ENCODE measurements around the gene EXOC3L4. TPM values are rescaled to one million over a fixed set of nuclear protein-coding genes. Genes with fewer than 3 reads are reported as not detected.

EXOC3L4 gene
- total RNA-seq, 1 donor from 2014 or later, result not detected

DNA sequence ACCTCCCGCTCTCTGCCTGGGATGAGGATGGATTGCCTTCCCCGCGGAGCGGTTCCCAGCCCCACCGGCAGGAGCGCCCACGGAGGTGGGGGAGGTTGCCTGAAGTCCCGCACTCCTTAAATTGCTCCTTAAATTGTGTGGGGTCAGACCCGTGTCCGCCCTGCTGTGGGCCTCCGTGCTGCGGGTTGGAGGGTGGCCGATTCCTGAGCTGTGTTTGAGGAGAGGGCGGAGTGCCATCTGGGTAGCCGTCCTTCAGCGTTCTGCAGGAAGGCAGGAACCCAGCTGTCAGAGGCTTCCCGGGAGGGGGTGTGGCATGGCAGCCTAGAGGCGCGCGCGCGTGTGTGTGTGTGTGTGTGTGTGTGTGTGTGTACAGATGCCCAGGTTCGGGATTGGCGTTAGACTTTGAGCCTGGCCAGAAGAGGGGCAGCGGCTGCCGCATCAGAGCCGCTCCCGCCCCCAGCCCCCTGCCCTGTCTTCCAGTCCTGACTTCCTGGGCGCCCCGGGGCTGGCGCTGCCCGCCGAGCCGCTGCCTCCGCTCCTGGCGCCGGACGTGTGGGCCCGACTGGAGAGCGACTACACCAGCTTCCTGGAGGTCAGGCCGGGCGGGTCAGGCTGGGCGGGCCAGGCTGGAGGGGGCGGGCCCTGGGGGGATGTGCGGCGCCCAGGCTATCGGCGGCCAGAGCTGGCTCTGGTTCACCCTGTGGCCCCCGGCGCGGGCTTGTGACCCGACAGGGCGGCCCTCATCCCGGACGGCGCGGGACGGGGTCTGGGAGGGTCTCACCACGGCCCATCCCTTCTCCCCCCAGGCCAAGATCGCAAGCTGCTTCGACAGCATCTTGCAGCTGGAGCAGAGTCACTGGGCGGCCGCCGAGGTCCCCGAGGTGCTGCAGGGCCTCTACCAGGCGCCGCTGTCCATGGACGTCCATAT, 9.2 kb downstream of the EXOC3L4 start:
- DNase-seq (ENCODE audit: low read depth, low spot score), result no peak
- no peak overlapping the region for H3K27ac Mint-ChIP-seq (ENCODE audit: unreplicated experiment)
- H3K27me3 Mint-ChIP-seq (ENCODE audit: low read depth), result peaks cover 26% of the 10 kb centered on the region
- H3K4me3 Mint-ChIP-seq, result no peak overlapping the region
- TF ChIP-seq, protein P1, sequence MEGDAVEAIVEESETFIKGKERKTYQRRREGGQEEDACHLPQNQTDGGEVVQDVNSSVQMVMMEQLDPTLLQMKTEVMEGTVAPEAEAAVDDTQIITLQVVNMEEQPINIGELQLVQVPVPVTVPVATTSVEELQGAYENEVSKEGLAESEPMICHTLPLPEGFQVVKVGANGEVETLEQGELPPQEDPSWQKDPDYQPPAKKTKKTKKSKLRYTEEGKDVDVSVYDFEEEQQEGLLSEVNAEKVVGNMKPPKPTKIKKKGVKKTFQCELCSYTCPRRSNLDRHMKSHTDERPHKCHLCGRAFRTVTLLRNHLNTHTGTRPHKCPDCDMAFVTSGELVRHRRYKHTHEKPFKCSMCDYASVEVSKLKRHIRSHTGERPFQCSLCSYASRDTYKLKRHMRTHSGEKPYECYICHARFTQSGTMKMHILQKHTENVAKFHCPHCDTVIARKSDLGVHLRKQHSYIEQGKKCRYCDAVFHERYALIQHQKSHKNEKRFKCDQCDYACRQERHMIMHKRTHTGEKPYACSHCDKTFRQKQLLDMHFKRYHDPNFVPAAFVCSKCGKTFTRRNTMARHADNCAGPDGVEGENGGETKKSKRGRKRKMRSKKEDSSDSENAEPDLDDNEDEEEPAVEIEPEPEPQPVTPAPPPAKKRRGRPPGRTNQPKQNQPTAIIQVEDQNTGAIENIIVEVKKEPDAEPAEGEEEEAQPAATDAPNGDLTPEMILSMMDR (conservative IDR thresholded peaks at IDR 0.05), result no peak
- H3K4me1 Mint-ChIP-seq, result peaks cover 5% of the 10 kb centered on the region
- H3K36me3 Mint-ChIP-seq (ENCODE audit: low read depth), result no peaks in the 10 kb centered on the region
- no peaks in the 10 kb centered on the region for H3K9me3 Mint-ChIP-seq

DNA sequence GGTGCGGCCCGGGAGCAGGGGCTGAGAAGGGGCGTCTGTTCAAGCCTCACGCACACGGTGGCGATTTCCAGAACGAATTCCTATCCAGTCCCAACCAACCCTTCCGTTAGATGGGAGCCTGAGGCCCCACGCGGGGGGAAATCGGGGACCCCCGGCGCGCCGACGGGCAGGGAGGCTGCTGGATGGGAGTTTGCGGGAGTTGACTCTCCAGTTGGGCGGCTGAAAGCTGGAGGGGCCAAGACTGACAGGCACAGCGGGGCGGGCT, 9.8 kb downstream of the EXOC3L4 start:
- Mint-ChIP-seq H3K4me1 (peaks cover 5% of the 10 kb centered on the region), H3K9me3 (no peaks in the 10 kb centered on the region), H3K36me3 (ENCODE audit: low read depth) (no peaks in the 10 kb centered on the region), H3K27me3 (ENCODE audit: low read depth) (peaks cover 26% of the 10 kb centered on the region), H3K4me3 (no peak overlapping the region), H3K27ac (ENCODE audit: unreplicated experiment) (no peak overlapping the region)
- DNase-seq (ENCODE audit: low read depth, low spot score), result no peak
- TF ChIP-seq, protein P1 (conservative IDR thresholded peaks at IDR 0.05), result no peak

DNA sequence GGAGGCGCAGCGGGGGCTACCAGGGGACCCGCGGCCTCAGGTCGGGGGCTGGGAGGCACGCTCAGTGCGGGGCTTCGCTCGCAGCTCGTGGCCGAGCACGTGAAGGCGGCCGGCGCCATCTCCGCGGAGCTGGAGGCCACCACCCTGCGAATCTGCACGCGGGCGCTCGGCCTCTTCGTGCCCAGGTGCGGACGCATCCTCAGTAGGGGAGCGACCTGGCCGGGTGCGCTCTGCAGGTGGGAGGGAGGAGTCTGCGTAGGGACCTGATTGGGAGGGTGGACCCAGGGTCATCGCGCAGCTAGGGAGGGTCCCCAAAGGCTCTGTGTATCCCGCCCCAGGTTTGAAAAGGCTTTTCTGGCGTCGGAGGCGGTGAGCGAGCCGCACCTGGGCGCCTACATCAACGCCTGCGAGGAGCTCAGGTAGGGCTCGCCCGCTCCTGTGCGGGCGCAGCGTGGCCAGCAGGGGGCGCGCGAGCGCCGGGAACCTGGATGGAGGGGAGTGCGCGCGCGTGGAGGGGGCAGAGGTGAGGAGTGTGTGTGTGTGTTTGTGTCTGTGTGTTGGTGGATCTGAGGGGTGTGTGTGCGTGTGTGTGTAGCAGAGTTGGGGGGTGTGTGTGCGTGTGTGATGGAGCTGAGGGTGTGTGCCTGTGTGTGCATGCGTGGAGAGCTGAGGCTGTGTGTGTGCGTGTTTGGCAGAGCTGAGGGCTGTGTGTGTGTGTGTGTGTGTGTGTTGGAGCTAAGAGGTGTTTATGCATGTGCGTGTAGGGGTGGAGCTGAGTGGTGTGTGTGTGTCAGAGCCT, 10.3 kb downstream of the EXOC3L4 start:
- Mint-ChIP-seq H3K27me3 (ENCODE audit: low read depth) (peaks cover 27% of the 10 kb centered on the region), H3K4me3 (no peak overlapping the region), H3K36me3 (ENCODE audit: low read depth) (no peaks in the 10 kb centered on the region), H3K27ac (ENCODE audit: unreplicated experiment) (no peak overlapping the region), H3K4me1 (peaks cover 5% of the 10 kb centered on the region), H3K9me3 (no peaks in the 10 kb centered on the region)
- peak; percentile 74 for DNase-seq (ENCODE audit: low read depth, low spot score)
- TF ChIP-seq, protein P1 (conservative IDR thresholded peaks at IDR 0.05), result peak; percentile 95

DNA sequence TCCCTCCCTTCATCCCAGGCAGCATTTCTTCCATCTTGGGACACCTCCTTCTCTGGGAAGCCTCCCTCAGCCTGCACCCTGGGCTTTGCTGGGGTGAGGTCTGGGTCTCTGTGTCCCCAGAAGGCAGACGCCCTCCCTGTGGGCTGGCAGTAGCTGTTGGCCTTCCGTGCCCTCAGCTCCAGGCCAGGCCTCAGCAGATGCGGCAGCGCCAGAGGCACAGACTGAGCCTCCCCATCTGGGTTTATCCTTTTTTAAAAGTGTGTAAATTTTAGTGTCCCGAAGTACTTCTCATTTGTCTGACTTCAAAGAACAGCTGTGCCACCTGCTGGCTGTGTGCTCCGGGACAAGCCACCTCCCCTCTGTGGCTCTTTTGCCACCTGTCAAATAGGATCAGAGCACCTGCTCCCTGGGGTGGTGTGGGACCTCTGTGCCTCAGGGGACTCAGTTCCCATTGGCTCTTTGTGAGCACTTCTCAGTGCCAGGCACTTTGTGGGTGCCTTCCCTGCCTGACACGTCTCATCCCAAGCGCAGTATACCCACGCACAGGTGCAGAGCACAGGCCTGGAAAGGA, 11.1 kb downstream of the EXOC3L4 start:
- TF ChIP-seq, protein P1 (conservative IDR thresholded peaks at IDR 0.05), result no peak
- Mint-ChIP-seq H3K4me1 (peaks cover 12% of the 10 kb centered on the region), H3K36me3 (ENCODE audit: low read depth) (no peaks in the 10 kb centered on the region), H3K27me3 (ENCODE audit: low read depth) (peaks cover 35% of the 10 kb centered on the region), H3K27ac (ENCODE audit: unreplicated experiment) (no peak overlapping the region), H3K4me3 (no peak overlapping the region), H3K9me3 (no peaks in the 10 kb centered on the region)
- no peak for DNase-seq (ENCODE audit: low read depth, low spot score)

DNA sequence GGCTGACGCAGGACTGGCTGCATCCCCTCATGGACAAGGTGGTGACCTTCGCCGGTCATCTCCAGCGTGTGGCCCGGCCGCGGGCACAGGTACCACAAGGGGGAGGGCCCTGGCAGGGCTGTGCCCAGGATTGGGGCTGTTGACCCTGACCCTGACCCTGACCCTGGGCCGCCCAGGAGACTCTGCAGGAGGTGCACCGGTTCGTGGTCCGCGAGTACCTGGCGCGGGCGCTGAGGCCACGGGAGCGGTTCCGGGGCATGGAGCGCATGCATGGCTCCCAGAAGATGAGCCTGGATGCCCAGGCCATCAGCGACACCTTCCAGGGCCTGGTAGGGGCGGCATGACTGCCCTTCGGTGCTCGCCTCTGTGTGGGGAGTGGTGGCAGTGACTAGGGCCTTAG, 12.9 kb downstream of the EXOC3L4 start:
- Mint-ChIP-seq H3K36me3 (ENCODE audit: low read depth) (no peaks in the 10 kb centered on the region), H3K9me3 (no peaks in the 10 kb centered on the region), H3K27ac (ENCODE audit: unreplicated experiment) (no peak overlapping the region), H3K4me3 (no peak overlapping the region), H3K4me1 (peaks cover 15% of the 10 kb centered on the region), H3K27me3 (ENCODE audit: low read depth) (peaks cover 37% of the 10 kb centered on the region)
- TF ChIP-seq, protein P1 (conservative IDR thresholded peaks at IDR 0.05), result no peak
- no peak for DNase-seq (ENCODE audit: low read depth, low spot score)

Data from neural crest cell (in vitro differentiated cells).